DMS 273 (cell line): ENCODE measurements around the gene KAZN.

Experiments used
- DNase-seq: peaks from one replicate; lab custom pipeline; 2025; ENCODE audit not compliant: unreplicated experiment; lab: John Stamatoyannopoulos, UW

Gene KAZN

GRCh38 chr1:14962407-14962806, 363.9 kb downstream of the KAZN start:
- peak; percentile 18 for DNase-seq

- peak; percentile 86 for DNase-seq
Measured at GRCh38 chr1:14963791-14964710, 365.6 kb downstream of the KAZN start.

- no peak for DNase-seq
Measured at GRCh38 chr1:14964711-14965055, 366.2 kb downstream of the KAZN start.

- DNase-seq: no peak
Measured at GRCh38 chr1:14968251-14968851, 369.9 kb downstream of the KAZN start.

GRCh38 chr1:14969006-14969405, 370.5 kb downstream of the KAZN start:
- DNase-seq: no peak

- peak; percentile 57 for DNase-seq
Measured at GRCh38 chr1:14970115-14970798, 371.8 kb downstream of the KAZN start.

- DNase-seq: no peak
Measured at GRCh38 chr1:14970799-14971141, 372.3 kb downstream of the KAZN start.

- DNase-seq: no peak
Measured at GRCh38 chr1:14971221-14971620, 372.7 kb downstream of the KAZN start.

GRCh38 chr1:14972107-14972506, 373.6 kb downstream of the KAZN start:
- DNase-seq: no peak

- DNase-seq: no peak
Measured at GRCh38 chr1:14973773-14974172, 375.3 kb downstream of the KAZN start.

- DNase-seq: no peak
Measured at GRCh38 chr1:14974361-14974760, 375.9 kb downstream of the KAZN start.

GRCh38 chr1:14975119-14975518, 376.6 kb downstream of the KAZN start:
- DNase-seq: peak; percentile 72

GRCh38 chr1:14976256-14976655, 377.8 kb downstream of the KAZN start:
- no peak for DNase-seq

GRCh38 chr1:14977338-14977931, 378.9 kb downstream of the KAZN start:
- no peak for DNase-seq

- DNase-seq: no peak
Measured at GRCh38 chr1:14980621-14981218, 382.2 kb downstream of the KAZN start.

GRCh38 chr1:14982029-14982428, 383.5 kb downstream of the KAZN start:
- no peak for DNase-seq

- DNase-seq: peak; percentile 22
Measured at GRCh38 chr1:14983277-14983676, 384.8 kb downstream of the KAZN start.

- DNase-seq: no peak
Measured at GRCh38 chr1:14986168-14986567, 387.7 kb downstream of the KAZN start.

- no peak for DNase-seq
Measured at GRCh38 chr1:14987829-14988603, 389.5 kb downstream of the KAZN start.

GRCh38 chr1:14988636-14989035, 390.2 kb downstream of the KAZN start:
- no peak for DNase-seq
